ENCODE measurements around the gene ITPRID1. TPM values are rescaled to one million over a fixed set of nuclear protein-coding genes. Genes with fewer than 3 reads are reported as not detected.

ITPRID1 gene
- total and polyA plus RNA-seq, 10 donors, result not detected

DNA sequence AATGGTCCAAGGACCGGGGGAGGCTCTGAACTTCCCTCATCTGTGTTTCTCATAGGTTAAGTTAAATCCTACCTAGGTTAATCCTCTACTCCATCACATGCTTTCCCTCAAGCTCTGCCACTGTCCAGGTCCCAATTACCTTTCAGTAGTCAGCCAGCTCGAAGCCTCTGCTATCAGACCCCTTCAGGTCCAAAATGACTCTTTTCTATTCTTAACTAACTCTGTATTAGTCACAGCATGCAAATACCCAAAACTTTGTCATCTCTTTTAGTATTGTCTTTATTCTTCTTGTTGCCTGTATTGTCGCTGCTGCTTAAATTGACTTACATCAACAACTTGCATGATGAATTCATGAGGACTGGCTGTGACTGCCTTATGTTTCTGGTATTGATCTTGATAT lies 188.5 kb downstream of the ITPRID1 start:
- H3K4me3 ChIP-seq, result no peak overlapping the region
- H3K36me3 ChIP-seq, result no peaks in the 10 kb centered on the region
- no peak overlapping the region for H3K27ac ChIP-seq
- H3K9me3 ChIP-seq, result no peaks in the 10 kb centered on the region
- intact Hi-C loops (cut with DNase I; ENCODE audit: low total_unique reads), result no loop called here
- no peak for TF ChIP-seq POLR2A (IDR thresholded peaks at IDR 0.05)
- TF ChIP-seq, protein P1, sequence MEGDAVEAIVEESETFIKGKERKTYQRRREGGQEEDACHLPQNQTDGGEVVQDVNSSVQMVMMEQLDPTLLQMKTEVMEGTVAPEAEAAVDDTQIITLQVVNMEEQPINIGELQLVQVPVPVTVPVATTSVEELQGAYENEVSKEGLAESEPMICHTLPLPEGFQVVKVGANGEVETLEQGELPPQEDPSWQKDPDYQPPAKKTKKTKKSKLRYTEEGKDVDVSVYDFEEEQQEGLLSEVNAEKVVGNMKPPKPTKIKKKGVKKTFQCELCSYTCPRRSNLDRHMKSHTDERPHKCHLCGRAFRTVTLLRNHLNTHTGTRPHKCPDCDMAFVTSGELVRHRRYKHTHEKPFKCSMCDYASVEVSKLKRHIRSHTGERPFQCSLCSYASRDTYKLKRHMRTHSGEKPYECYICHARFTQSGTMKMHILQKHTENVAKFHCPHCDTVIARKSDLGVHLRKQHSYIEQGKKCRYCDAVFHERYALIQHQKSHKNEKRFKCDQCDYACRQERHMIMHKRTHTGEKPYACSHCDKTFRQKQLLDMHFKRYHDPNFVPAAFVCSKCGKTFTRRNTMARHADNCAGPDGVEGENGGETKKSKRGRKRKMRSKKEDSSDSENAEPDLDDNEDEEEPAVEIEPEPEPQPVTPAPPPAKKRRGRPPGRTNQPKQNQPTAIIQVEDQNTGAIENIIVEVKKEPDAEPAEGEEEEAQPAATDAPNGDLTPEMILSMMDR (IDR thresholded peaks at IDR 0.05 in 8 of 11, conservative IDR thresholded peaks at IDR 0.05 in 3 of 11), result no peak
- no peak for TF ChIP-seq POLR2AphosphoS5 (IDR thresholded peaks at IDR 0.05)
- no peak for DNase-seq
- H3K4me1 ChIP-seq, result no peaks in the 10 kb centered on the region
- WGBS, 5 donors, result 75 to 86% (median 84%) methylated on average over 3 of the region's 3 CpGs
- H3K27me3 ChIP-seq (replicated peaks in 1 of 7), result peaks cover 0 to under 1% (median 0%) of the 10 kb centered on the region in 7 donors

DNA sequence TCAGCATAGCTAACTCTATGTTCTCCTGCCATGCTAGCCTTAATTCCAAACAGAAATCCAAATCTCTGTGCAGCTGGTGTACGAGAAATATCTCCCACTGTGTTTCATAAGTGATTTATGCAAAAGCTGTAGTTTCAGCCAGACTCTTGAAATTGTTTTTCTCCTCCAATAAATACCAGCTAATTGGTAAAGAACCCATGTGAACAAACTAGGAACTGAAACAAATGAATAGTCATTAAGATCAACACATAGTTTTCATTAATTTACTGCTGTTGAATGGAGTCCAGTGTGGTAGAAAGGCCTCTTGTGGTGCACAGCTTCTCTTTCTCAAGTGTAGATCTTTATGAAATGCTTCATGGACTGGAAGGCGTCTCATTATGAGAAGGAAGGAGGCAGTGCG lies 191.5 kb downstream of the ITPRID1 start:
- TF ChIP-seq POLR2A (IDR thresholded peaks at IDR 0.05), result no peak
- no peak for TF ChIP-seq POLR2AphosphoS5 (IDR thresholded peaks at IDR 0.05)
- TF ChIP-seq, protein P1 (IDR thresholded peaks at IDR 0.05 in 8 of 11, conservative IDR thresholded peaks at IDR 0.05 in 3 of 11), result no peak
- H3K4me1 ChIP-seq, result no peaks in the 10 kb centered on the region
- DNase-seq, result no peak
- H3K36me3 ChIP-seq, result no peaks in the 10 kb centered on the region
- no peak overlapping the region for H3K27ac ChIP-seq
- WGBS, 5 donors, result 64 to 87% (median 79%) methylated on average over 3 of the region's 3 CpGs
- H3K4me3 ChIP-seq, result no peak overlapping the region
- intact Hi-C loops (cut with DNase I; ENCODE audit: low total_unique reads), result no loop called here
- no peaks in the 10 kb centered on the region for H3K27me3 ChIP-seq (replicated peaks in 1 of 7)
- no peaks in the 10 kb centered on the region for H3K9me3 ChIP-seq

DNA sequence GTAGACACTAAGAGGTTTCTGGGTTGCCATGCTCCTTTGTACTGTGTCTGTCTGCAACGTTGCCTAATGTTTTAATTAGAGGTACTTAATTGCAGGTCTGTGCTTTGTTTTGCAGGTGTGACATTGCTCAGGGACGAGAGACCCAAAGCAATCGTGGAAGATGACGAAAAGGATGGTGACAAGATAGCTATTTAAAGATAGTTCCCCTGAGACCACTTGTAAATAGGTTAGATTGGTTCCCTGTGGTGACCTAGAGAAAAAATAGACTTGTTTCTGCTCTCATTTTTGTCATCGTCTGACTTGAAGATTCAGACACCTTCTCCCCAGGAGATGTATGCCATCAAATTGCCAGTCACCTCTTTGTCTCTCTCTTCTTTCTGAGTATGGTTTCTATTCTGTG lies 193.2 kb downstream of the ITPRID1 start:
- intact Hi-C loops (cut with DNase I; ENCODE audit: low total_unique reads), result no loop called here
- H3K9me3 ChIP-seq, result no peaks in the 10 kb centered on the region
- H3K27me3 ChIP-seq (replicated peaks in 1 of 7), result no peaks in the 10 kb centered on the region
- H3K4me3 ChIP-seq, result no peak overlapping the region
- 37 to 54% (median 48%) methylated on average over 5 of the region's 5 CpGs for WGBS, 5 donors
- H3K27ac ChIP-seq, result no peak overlapping the region
- TF ChIP-seq POLR2A (IDR thresholded peaks at IDR 0.05) (no peak), POLR2AphosphoS5 (IDR thresholded peaks at IDR 0.05) (no peak)
- TF ChIP-seq, protein P1 (IDR thresholded peaks at IDR 0.05 in 8 of 11, conservative IDR thresholded peaks at IDR 0.05 in 3 of 11), result no peak
- no peak for DNase-seq
- H3K36me3 ChIP-seq, result no peaks in the 10 kb centered on the region
- no peaks in the 10 kb centered on the region for H3K4me1 ChIP-seq

Other genes with a start within 250 kb of the ITPRID1 start
- not detected for gene NEUROD6, start 173.4 kb upstream of the ITPRID1 start, total RNA-seq
- gene NEUROD6, start 173.4 kb upstream of the ITPRID1 start, polyA plus RNA-seq, result not detected
- under 1 TPM in 1 of 7 donors, not detected in 6; 0.40 TPM for gene PPP1R17, start 173.1 kb downstream of the ITPRID1 start, total RNA-seq
- under 1 TPM in 1 of 3 donors, not detected in 2; 0.35 TPM for gene PPP1R17, start 173.1 kb downstream of the ITPRID1 start, polyA plus RNA-seq